Measurements from ENCODE around the gene CCDC138. TPM values are rescaled to one million over a fixed set of nuclear protein-coding genes. Genes with fewer than 3 reads are reported as not detected.

Gene CCDC138
- total and polyA plus RNA-seq, 2 of the 13 experiments (the other 11 are each of a cell fraction or from before 2014, with no cell fraction given) = 5.6 to 32.5 TPM

DNA sequence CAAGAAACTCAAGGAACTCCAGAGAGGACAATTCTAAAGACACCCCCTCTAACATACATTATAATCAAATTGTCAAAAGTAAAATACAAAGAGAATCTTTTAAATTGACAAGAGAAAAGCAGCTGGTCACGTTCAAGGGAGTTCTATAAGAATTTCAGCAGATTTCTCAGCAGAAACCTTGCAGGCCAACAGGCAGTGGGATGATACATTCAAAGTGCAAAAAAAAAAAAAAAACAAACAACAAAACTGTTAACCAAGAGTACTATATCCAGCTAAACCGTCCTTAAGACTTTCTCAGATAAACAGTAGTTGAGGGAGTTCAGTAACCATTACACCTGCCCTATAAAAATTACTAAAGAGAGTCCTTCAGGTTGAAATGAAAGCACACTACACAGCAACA lies 33.9 kb downstream of the CCDC138 start:
- 97% methylated on average over 2 of the region's 2 CpGs for WGBS (ENCODE audit: low lambda C conversion rate)
- Histone ChIP-seq H3K4me3 (replicated peaks in 1 of 3; ENCODE audit: insufficient read depth in 1 of 3, low read depth in 2 of 3, low read length in 3 of 3) (no peak overlapping the region), H3K27ac (ENCODE audit: extremely low read length, insufficient read depth, low read length) (no peak overlapping the region), H3K79me2 (ENCODE audit: insufficient read depth, low read length) (no peaks in the 10 kb centered on the region), H3K36me3 (replicated peaks in 1 of 2; ENCODE audit: control insufficient read depth in 1 of 2, insufficient read depth in 2 of 2, low read length in 2 of 2) (peaks cover 16 to 47% of the 10 kb centered on the region in 2 experiments), H2AFZ (ENCODE audit: low read length) (no peak overlapping the region), H3K4me1 (ENCODE audit: insufficient read depth, low read length) (peaks cover 12% of the 10 kb centered on the region), H4K20me1 (ENCODE audit: insufficient read depth, low read length) (no peaks in the 10 kb centered on the region), H3K27me3 (ENCODE audit: control insufficient read depth in 1 of 2, insufficient read depth in 2 of 2, low read length in 2 of 2) (no peaks in the 10 kb centered on the region), H3K9ac (ENCODE audit: insufficient read depth, low read depth, low read length) (no peak overlapping the region), H3K4me2 (ENCODE audit: low read depth, low read length) (no peak overlapping the region), H3K9me3 (ENCODE audit: low read length) (peaks cover 12% of the 10 kb centered on the region; the same call in 1 of the 2 replicates)
- DNase-seq (ENCODE audit: low spot score) = no peak
- BruUV-seq (replicated peaks) = no TSS peak
- TF ChIP-seq ZNF318 (CRISPR knock-in tag; IDR thresholded peaks at IDR 0.05) (no peak), ZNF317 (CRISPR knock-in tag; IDR thresholded peaks at IDR 0.05) (peak; percentile 99), MXD3 (CRISPR knock-in tag; IDR thresholded peaks at IDR 0.05) (no peak)
- intact Hi-C loops (cut with micrococcal nuclease; ENCODE audit: unreplicated experiment) = no loop called here
- in situ Hi-C loops (cut with HindIII; ENCODE audit: extremely low pct_ligation_motif_present, low pct_unique_long_range_greater_than_20kb) = no loop called here
- ATAC-seq = no peak
- ChIA-PET CTCF (ENCODE audit: low intra/inter-chr PET ratio, low total read pairs) (no interaction called here), POLR2A (no interaction called here)
- no peak for FAIRE-seq

Data from HepG2 (cell line).